Measurements from ENCODE around the gene PDE4B.

PDE4B gene

GRCh38 chr1:66323958-66324625, 531.4 kb downstream of the PDE4B start:
- no peak overlapping the region for H2BK5ac ChIP-seq (ENCODE audit: low read length)
- no peaks in the 10 kb centered on the region for H3K79me2 ChIP-seq (ENCODE audit: control insufficient read depth, insufficient read depth, low read length)
- H4K5ac ChIP-seq (ENCODE audit: low read length), result no peak overlapping the region
- no peak overlapping the region for H2BK120ac ChIP-seq (ENCODE audit: low read depth, low read length)
- H3K4me2 ChIP-seq (ENCODE audit: low read length), result no peak overlapping the region
- H3K36me3 ChIP-seq (ENCODE audit: control insufficient read depth, insufficient read depth, low read length), result no peaks in the 10 kb centered on the region
- no peak for DNase-seq
- no peak overlapping the region for H3K23ac ChIP-seq (ENCODE audit: low read length)
- H3K4ac ChIP-seq (ENCODE audit: low read depth, low read length), result no peak overlapping the region
- no peak overlapping the region for H2AK5ac ChIP-seq (ENCODE audit: low read length)
- H3K9ac ChIP-seq (ENCODE audit: low read length), result no peak overlapping the region
- peaks cover 3% of the 10 kb centered on the region for H3K4me1 ChIP-seq (ENCODE audit: control insufficient read depth, low read depth, low read length)
- WGBS (ENCODE audit: extremely low coverage, insufficient coverage, low lambda C conversion rate), result no CpG with 5 or more reads among the region's 3 CpGs
- H3K79me1 ChIP-seq (ENCODE audit: low read length), result no peaks in the 10 kb centered on the region
- H3K56ac ChIP-seq (ENCODE audit: low read length), result no peak overlapping the region
- no peak overlapping the region for H3K18ac ChIP-seq (ENCODE audit: low read length)
- H4K8ac ChIP-seq (ENCODE audit: low read depth, low read length), result no peak overlapping the region
- no peak overlapping the region for H2BK15ac ChIP-seq (replicated peaks; ENCODE audit: low read depth)
- no peak overlapping the region for H3K27ac ChIP-seq (ENCODE audit: low read depth, low read length)
- no peak overlapping the region for H3K4me3 ChIP-seq (ENCODE audit: low read length)
- no peaks in the 10 kb centered on the region for H3K27me3 ChIP-seq (ENCODE audit: insufficient read depth, low read length, poor library complexity)

GRCh38 chr1:66325594-66326380, 533.1 kb downstream of the PDE4B start:
- no peak overlapping the region for H3K27ac ChIP-seq (ENCODE audit: low read depth, low read length)
- H4K8ac ChIP-seq (ENCODE audit: low read depth, low read length), result no peak overlapping the region
- H4K5ac ChIP-seq (ENCODE audit: low read length), result no peak overlapping the region
- no peaks in the 10 kb centered on the region for H3K36me3 ChIP-seq (ENCODE audit: control insufficient read depth, insufficient read depth, low read length)
- no peaks in the 10 kb centered on the region for H3K79me2 ChIP-seq (ENCODE audit: control insufficient read depth, insufficient read depth, low read length)
- H2BK5ac ChIP-seq (ENCODE audit: low read length), result no peak overlapping the region
- H3K4me2 ChIP-seq (ENCODE audit: low read length), result no peak overlapping the region
- H2BK15ac ChIP-seq (replicated peaks; ENCODE audit: low read depth), result no peak overlapping the region
- peak overlapping the region; percentile 62 for H2AK5ac ChIP-seq (ENCODE audit: low read length)
- WGBS (ENCODE audit: extremely low coverage, insufficient coverage, low lambda C conversion rate), result no CpG with 5 or more reads among the region's 5 CpGs
- H3K4me1 ChIP-seq (ENCODE audit: control insufficient read depth, low read depth, low read length), result no peaks in the 10 kb centered on the region
- no peak overlapping the region for H3K18ac ChIP-seq (ENCODE audit: low read length)
- no peak overlapping the region for H3K4me3 ChIP-seq (ENCODE audit: low read length)
- no peak overlapping the region for H3K23ac ChIP-seq (ENCODE audit: low read length)
- no peak overlapping the region for H3K9ac ChIP-seq (ENCODE audit: low read length)
- DNase-seq, result no peak
- no peak overlapping the region for H3K56ac ChIP-seq (ENCODE audit: low read length)
- H3K79me1 ChIP-seq (ENCODE audit: low read length), result no peaks in the 10 kb centered on the region
- no peak overlapping the region for H2BK120ac ChIP-seq (ENCODE audit: low read depth, low read length)
- no peaks in the 10 kb centered on the region for H3K27me3 ChIP-seq (ENCODE audit: insufficient read depth, low read length, poor library complexity)
- no peak overlapping the region for H3K4ac ChIP-seq (ENCODE audit: low read depth, low read length)

GRCh38 chr1:66326867-66327266, 534.2 kb downstream of the PDE4B start:
- Histone ChIP-seq H2AK5ac (ENCODE audit: low read length) (no peak overlapping the region), H3K36me3 (ENCODE audit: control insufficient read depth, insufficient read depth, low read length) (no peaks in the 10 kb centered on the region), H3K4me2 (ENCODE audit: low read length) (no peak overlapping the region), H3K27ac (ENCODE audit: low read depth, low read length) (no peak overlapping the region), H3K9ac (ENCODE audit: low read length) (no peak overlapping the region), H3K27me3 (ENCODE audit: insufficient read depth, low read length, poor library complexity) (no peaks in the 10 kb centered on the region), H4K5ac (ENCODE audit: low read length) (no peak overlapping the region), H2BK5ac (ENCODE audit: low read length) (no peak overlapping the region), H2BK120ac (ENCODE audit: low read depth, low read length) (no peak overlapping the region), H3K23ac (ENCODE audit: low read length) (no peak overlapping the region), H3K79me1 (ENCODE audit: low read length) (no peaks in the 10 kb centered on the region), H3K4me3 (ENCODE audit: low read length) (no peak overlapping the region), H3K4me1 (ENCODE audit: control insufficient read depth, low read depth, low read length) (no peaks in the 10 kb centered on the region), H3K56ac (ENCODE audit: low read length) (no peak overlapping the region), H3K4ac (ENCODE audit: low read depth, low read length) (no peak overlapping the region), H4K8ac (ENCODE audit: low read depth, low read length) (no peak overlapping the region), H3K79me2 (ENCODE audit: control insufficient read depth, insufficient read depth, low read length) (no peaks in the 10 kb centered on the region), H3K18ac (ENCODE audit: low read length) (no peak overlapping the region), H2BK15ac (replicated peaks; ENCODE audit: low read depth) (no peak overlapping the region)
- no peak for DNase-seq

- WGBS (ENCODE audit: extremely low coverage, insufficient coverage, low lambda C conversion rate), result no CpG with 5 or more reads among the region's 2 CpGs
These were observed 534.9 kb downstream of the PDE4B start for GRCh38 chr1:66327588-66327987.

GRCh38 chr1:66328896-66329295, 536.2 kb downstream of the PDE4B start:
- H3K4ac ChIP-seq (ENCODE audit: low read depth, low read length), result no peak overlapping the region
- DNase-seq, result no peak
- H3K4me1 ChIP-seq (ENCODE audit: control insufficient read depth, low read depth, low read length), result peaks cover 3% of the 10 kb centered on the region
- H3K36me3 ChIP-seq (ENCODE audit: control insufficient read depth, insufficient read depth, low read length), result no peaks in the 10 kb centered on the region
- no peak overlapping the region for H3K23ac ChIP-seq (ENCODE audit: low read length)
- H3K56ac ChIP-seq (ENCODE audit: low read length), result no peak overlapping the region
- H2BK5ac ChIP-seq (ENCODE audit: low read length), result no peak overlapping the region
- H2BK120ac ChIP-seq (ENCODE audit: low read depth, low read length), result no peak overlapping the region
- H3K4me2 ChIP-seq (ENCODE audit: low read length), result no peak overlapping the region
- no CpG with 5 or more reads among the region's 3 CpGs for WGBS (ENCODE audit: extremely low coverage, insufficient coverage, low lambda C conversion rate)
- H3K79me1 ChIP-seq (ENCODE audit: low read length), result no peaks in the 10 kb centered on the region
- no peaks in the 10 kb centered on the region for H3K27me3 ChIP-seq (ENCODE audit: insufficient read depth, low read length, poor library complexity)
- H3K9ac ChIP-seq (ENCODE audit: low read length), result no peak overlapping the region
- H3K79me2 ChIP-seq (ENCODE audit: control insufficient read depth, insufficient read depth, low read length), result peaks cover 3% of the 10 kb centered on the region
- no peak overlapping the region for H4K8ac ChIP-seq (ENCODE audit: low read depth, low read length)
- H3K4me3 ChIP-seq (ENCODE audit: low read length), result no peak overlapping the region
- H2BK15ac ChIP-seq (replicated peaks; ENCODE audit: low read depth), result no peak overlapping the region
- H4K5ac ChIP-seq (ENCODE audit: low read length), result no peak overlapping the region
- H3K18ac ChIP-seq (ENCODE audit: low read length), result no peak overlapping the region
- no peak overlapping the region for H3K27ac ChIP-seq (ENCODE audit: low read depth, low read length)
- H2AK5ac ChIP-seq (ENCODE audit: low read length), result peak overlapping the region; percentile 22

More at GRCh38 chr1:66327588-66327987, 534.9 kb downstream of the PDE4B start:
- Histone ChIP-seq H3K56ac (ENCODE audit: low read length) (no peak overlapping the region), H3K4ac (ENCODE audit: low read depth, low read length) (no peak overlapping the region), H3K9ac (ENCODE audit: low read length) (no peak overlapping the region), H2BK120ac (ENCODE audit: low read depth, low read length) (no peak overlapping the region), H3K23ac (ENCODE audit: low read length) (no peak overlapping the region), H3K79me2 (ENCODE audit: control insufficient read depth, insufficient read depth, low read length) (no peaks in the 10 kb centered on the region), H3K27ac (ENCODE audit: low read depth, low read length) (no peak overlapping the region), H3K27me3 (ENCODE audit: insufficient read depth, low read length, poor library complexity) (no peaks in the 10 kb centered on the region), H3K79me1 (ENCODE audit: low read length) (no peaks in the 10 kb centered on the region), H4K8ac (ENCODE audit: low read depth, low read length) (no peak overlapping the region), H2BK15ac (replicated peaks; ENCODE audit: low read depth) (no peak overlapping the region), H2BK5ac (ENCODE audit: low read length) (no peak overlapping the region), H3K4me3 (ENCODE audit: low read length) (no peak overlapping the region), H4K5ac (ENCODE audit: low read length) (no peak overlapping the region), H3K4me1 (ENCODE audit: control insufficient read depth, low read depth, low read length) (no peaks in the 10 kb centered on the region), H3K36me3 (ENCODE audit: control insufficient read depth, insufficient read depth, low read length) (no peaks in the 10 kb centered on the region), H3K4me2 (ENCODE audit: low read length) (no peak overlapping the region), H2AK5ac (ENCODE audit: low read length) (no peak overlapping the region), H3K18ac (ENCODE audit: low read length) (no peak overlapping the region)
- DNase-seq, result no peak

Data from mesendoderm (in vitro differentiated cells).